Measurements from ENCODE around the gene PLOD2.

The PLOD2 gene

GRCh38 chr3:146160964-146161662, at the start of gene PLOD2:
PLOD2 (minus strand) TSS chr3:146161184; CDS start chr3:146160989, 195 bp downstream.
- DNase-seq (ENCODE audit: low read depth, low spot score): peak; percentile 93

DNA sequence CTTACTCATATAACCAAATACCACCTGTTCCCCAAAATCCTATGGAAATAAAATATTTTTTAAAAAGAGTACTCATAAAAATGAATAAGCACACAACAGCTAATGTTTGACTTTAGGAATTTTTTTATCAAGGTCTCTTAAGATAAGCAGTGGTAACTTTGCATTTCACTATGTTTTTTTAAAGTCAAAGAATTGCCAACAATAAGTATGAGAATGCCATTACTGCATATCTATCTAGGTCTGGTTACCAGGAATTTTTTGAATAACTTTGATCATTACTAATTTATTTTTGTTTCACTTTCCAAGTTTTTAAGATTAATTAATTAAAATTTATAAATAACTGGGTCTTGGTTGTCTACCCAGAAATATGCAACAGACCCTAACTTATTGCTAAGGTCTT, 48.4 kb upstream of the PLOD2 start:
- peak; percentile 13 for DNase-seq (ENCODE audit: low read depth, low spot score)

- DNase-seq (ENCODE audit: low read depth, low spot score): no peak
These were observed 42.8 kb upstream of the PLOD2 start for GRCh38 chr3:146203776-146204175.

- DNase-seq (ENCODE audit: low read depth, low spot score): peak; percentile 12
These were observed 39.7 kb upstream of the PLOD2 start for GRCh38 chr3:146200461-146201220.

DNA sequence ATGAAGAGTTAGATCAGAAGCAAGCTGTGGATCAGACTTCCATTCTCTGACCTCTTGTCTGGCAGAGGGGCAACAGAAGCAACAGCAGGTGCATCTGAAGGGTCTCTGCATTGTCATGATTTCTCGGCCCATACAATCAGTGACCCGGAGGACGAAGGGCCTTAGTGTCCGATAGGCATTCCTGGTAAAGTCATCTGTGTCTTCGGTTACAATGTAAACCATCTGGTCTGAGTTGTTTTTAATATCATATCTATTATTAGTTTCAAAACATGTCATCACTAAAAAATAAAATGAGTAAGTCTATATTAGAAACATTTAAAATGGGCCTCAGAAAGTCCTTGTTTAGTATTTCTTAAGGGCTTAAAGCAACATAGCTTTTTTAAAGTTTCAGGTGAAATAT, 38.8 kb upstream of the PLOD2 start:
- no peak for DNase-seq (ENCODE audit: low read depth, low spot score)

DNA sequence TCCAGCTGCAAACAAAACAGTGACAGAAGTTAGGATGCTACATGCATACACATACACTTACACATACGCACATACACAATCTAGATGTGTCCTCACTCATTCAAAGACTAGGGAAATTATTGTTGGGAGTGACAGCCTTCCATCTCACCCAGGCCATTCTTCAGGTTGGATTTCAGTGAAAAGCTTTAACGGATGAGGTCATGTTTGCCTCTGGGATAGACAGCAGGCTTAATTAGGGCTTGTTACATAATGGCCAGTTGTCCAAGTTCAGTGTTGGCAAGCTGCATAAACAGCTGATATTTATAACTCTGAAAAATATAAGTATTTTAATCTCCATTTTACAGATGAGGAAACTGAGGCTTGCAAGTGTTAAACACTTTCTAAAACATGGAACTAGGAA, 35.8 kb upstream of the PLOD2 start:
- no peak for DNase-seq (ENCODE audit: low read depth, low spot score)

DNA sequence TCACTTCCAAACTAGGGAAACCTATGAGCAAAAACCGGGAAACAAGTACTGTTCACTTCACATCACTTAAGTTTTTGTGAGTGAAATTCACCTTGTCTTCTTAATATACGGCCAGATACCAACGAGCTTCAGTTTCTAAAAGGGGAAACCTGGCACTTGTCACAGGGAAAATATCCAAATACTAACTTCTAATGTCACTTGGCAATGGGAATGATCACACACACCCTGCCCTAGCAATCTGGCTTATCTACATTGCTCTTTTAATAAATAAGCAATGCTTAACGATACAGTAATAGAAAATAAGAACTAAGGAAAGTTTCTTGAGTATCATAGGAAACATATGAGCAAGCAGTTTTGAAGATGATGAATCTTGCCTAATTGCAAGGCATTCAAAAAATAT, 34.6 kb upstream of the PLOD2 start:
- DNase-seq (ENCODE audit: low read depth, low spot score): no peak

- DNase-seq (ENCODE audit: low read depth, low spot score): no peak
These were observed 34.0 kb upstream of the PLOD2 start for GRCh38 chr3:146195030-146195429.

DNA sequence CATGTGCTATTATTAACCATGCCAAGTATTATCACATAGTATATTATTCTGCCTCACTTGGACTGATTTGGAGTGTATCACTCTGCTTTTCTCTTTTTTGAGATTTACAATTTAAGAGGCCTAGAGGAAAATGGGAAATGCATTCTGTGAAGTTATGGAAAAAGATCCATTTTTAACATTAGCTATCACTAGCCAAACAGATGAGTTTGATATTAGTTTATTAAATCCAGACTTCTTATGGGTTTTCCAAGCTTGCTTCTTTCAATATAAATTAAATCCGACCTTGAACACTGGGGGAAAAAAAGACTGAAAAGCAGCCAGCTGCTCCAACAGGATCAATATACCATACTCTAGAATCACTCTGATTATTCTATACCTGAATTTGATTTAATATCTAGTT, 30.1 kb upstream of the PLOD2 start:
- DNase-seq (ENCODE audit: low read depth, low spot score): no peak

GRCh38 chr3:146189519-146190173, 28.7 kb upstream of the PLOD2 start:
- DNase-seq (ENCODE audit: low read depth, low spot score): peak; percentile 75

GRCh38 chr3:146187334-146187950, 26.5 kb upstream of the PLOD2 start:
- DNase-seq (ENCODE audit: low read depth, low spot score): peak; percentile 55

DNA sequence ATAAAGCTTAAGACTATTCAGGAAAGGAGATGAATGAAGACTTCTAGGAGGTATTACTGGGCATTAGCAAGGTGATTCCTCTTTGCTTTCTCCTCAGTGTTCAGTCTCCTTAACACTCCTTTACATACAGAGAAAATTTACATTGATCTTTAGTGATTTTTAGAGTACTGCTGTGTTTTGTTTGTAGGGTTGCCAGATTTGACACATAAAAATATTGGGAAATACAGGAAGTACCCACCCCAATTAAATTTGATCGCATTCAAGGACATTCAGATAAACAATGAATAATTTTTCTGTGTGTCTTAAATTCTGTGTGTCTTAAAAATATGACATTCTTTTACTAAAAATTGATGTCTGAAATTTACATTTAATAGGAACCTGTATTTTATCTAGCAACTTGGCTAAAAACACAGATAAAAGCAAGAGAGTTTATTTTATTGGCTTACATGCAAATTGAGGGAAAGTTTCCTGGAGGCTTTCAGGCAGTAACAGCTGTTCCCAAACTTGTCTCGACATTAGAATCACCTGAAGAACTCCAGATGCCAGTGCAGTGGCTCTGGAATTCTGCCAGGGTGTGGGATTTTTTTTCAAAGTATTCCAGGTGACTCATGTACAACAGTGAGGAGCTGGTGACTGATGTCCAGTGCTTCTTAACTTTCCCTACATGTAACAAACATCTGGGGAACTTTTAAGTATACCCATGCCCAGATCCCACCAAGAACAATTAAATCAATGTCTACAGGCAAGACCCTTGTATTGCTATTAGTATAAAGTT, 23.4 kb upstream of the PLOD2 start:
- peak; percentile 38 for DNase-seq (ENCODE audit: low read depth, low spot score)

DNA sequence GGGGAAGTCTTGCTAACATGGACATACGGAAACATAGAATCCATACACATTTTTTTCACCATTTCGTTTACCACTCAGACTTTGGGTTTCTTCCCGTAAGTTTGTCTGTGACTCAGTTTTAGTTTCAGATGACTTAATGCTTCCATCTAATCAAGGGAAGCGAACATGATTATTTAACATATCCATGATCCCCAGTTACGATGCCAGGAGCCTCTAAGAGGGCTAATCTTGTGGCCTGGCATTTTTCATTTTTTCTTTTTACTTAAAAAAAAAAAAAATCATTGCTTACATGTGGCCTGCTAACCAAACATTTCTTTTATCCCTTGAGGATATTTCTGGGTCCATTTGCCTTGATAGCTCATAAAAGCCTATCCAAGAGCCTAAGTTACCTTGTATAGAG, 20.2 kb upstream of the PLOD2 start:
- no peak for DNase-seq (ENCODE audit: low read depth, low spot score)

DNA sequence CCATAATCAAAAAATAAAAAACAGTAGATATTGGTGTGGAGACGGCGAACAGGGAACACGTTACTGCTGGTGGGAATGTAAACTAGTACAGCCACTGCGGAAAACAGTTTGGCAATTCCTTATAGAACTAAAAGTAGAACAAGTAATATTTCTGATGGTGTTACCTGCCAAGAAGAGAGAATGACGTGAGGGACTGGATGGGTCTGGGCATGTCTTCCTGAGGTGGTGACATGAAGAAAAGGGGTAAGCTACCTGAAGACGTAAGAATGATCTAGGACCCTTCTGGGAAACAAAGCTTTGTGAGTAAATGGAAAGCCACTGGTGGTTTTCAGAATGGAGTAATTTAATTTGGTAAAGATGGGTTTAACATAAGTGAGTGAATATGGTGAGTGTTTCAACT, 19.4 kb upstream of the PLOD2 start:
- DNase-seq (ENCODE audit: low read depth, low spot score): no peak

DNA sequence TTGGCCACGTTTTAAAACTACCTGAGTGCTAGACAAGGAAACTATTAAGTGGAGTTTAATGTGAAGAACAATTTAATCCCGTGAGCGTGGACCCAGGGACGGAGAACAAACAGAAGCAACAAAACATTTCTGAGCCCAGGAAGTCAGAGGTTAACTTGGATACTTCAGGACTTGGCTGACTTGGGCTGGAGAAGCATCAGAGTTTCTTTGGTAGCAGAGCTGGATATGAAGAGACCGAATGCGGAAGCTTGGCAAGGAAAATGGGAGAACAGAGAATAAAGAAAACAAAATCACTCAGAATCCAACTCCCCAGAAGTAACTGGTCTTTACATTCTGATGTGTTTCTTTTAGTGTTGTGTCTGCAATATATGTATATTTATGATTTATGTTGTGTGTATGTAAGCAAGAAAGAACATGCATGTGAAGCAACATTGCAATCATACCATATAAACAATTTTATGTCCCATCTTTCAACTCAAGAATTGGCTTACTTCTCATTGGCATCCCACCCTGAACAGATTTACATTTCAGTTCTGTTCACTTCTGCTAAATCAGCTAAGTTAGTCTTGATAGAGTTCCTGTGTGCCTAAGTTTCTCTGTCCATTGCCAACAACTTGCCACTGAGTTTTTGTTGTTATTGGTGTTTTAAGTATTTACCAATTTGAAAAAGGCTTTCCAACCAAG, 17.2 kb upstream of the PLOD2 start:
- DNase-seq (ENCODE audit: low read depth, low spot score): no peak

- no peak for DNase-seq (ENCODE audit: low read depth, low spot score)
These were observed 16.5 kb upstream of the PLOD2 start for GRCh38 chr3:146177519-146177918.

- no peak for DNase-seq (ENCODE audit: low read depth, low spot score)
These were observed 16.1 kb upstream of the PLOD2 start for GRCh38 chr3:146177072-146177471.

DNA sequence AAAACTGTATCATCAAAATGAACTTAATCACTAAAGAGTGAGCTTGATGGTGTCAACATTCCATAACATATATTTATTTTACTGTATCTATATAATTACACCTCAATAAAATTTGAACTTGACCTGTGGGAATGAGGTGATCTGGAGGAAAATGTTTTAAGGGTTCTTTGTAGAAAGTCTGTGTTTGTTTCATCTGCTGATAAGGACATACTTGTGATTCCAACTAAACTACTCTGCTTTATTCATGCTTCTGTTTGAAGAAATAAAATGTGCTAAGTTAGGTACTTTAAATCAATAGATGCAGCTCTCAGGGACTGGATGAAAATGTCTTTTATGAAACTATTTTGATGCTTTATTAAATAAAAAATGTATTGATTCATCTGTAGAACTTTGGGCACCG, 11.6 kb upstream of the PLOD2 start:
- no peak for DNase-seq (ENCODE audit: low read depth, low spot score)

DNA sequence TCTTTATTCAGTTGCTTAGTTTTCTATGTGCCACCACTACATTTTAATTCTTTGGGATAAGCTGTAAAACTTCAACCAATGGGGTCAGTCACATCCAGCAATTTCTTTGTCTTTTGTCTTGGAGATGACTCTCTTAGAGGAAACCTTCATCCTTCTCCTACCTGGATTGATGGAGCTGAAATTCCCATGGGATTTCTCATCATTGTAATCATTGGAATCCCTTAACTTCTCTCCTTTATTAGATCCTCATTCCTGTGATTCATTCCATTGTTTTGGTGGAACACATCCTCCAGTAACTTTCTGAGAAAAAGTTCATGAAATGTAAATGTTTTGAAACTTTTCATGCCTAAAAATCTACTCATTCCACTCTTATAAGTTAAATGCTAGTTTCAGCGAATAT, 9.6 kb upstream of the PLOD2 start:
- DNase-seq (ENCODE audit: low read depth, low spot score): no peak

DNA sequence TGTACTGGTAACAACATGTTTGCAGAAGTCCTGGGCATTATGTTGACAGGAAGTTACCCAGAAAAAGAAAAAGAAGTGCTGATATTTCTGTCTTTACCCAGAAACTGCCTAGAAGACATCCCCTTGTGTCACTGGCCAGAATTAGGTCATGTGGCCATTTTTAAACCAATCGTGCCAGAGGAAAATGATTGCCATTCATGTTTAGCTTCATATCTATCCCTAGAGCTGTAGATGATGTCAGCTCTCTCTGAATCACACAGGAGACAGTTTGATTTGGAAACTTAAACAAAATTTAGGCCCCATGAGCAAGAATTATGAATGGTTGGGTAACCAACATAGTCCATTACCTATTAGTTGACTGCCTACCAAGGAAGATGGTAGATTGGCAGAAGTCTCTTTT, 8.9 kb upstream of the PLOD2 start:
- DNase-seq (ENCODE audit: low read depth, low spot score): no peak

GRCh38 chr3:146166826-146167225, 5.8 kb upstream of the PLOD2 start:
- DNase-seq (ENCODE audit: low read depth, low spot score): peak; percentile 60

Data from astrocyte of the hippocampus (primary cell).